ENCODE measurements around the gene ADIRF. TPM values are rescaled to one million over a fixed set of nuclear protein-coding genes. Genes with fewer than 3 reads are reported as not detected.
"Not testable (repeated sequence)": the region's sequence is repeated elsewhere in the genome, so short reads cannot be mapped to it uniquely, and the experiment has no call there.

Gene ADIRF
- total and polyA plus RNA-seq, 9 of the 15 experiments (the other 6 are each of a cell fraction or from before 2014, with no cell fraction given) = 0.08 TPM; not detected in 8

GRCh38 chr10:87000491-87000890 is 32.2 kb downstream of the ADIRF start:
- DNase-seq (ENCODE audit: extremely low read depth in 1 of 4, low spot score in 3 of 4) (no peak), FAIRE-seq (no peak), ATAC-seq (no peak)
- H3K79me2 ChIP-seq (ENCODE audit: control insufficient read depth, insufficient read depth, low read length) = no peaks in the 10 kb centered on the region
- POLR2A ChIA-PET = no interaction called here
- no peak overlapping the region for H3K4me2 ChIP-seq (ENCODE audit: insufficient read depth, low read length)
- H3K4me1 ChIP-seq (replicated peaks in 1 of 2; ENCODE audit: control insufficient read depth in 2 of 2, insufficient read depth in 2 of 2, low read length in 2 of 2) = no peaks in the 10 kb centered on the region; a peak in 1 of 5 replicates
- H3K27ac ChIP-seq (ENCODE audit: extremely low read depth, low read depth, low read length) = no peak overlapping the region
- no peaks in the 10 kb centered on the region for H3K27me3 ChIP-seq (ENCODE audit: control insufficient read depth in 2 of 2, insufficient read depth in 2 of 2, low read length in 2 of 2)
- H4K20me1 ChIP-seq (replicated peaks; ENCODE audit: control insufficient read depth, insufficient read depth, low read length) = no peaks in the 10 kb centered on the region
- H3K4me3 ChIP-seq = no peak overlapping the region
- CTCF ChIA-PET (ENCODE audit: low intra/inter-chr PET ratio) = interaction anchor here (0.6 kb wide), 1 partner anchor 62 kb away, joined by 4 read pairs; no protein-coding TSS in a partner anchor
- H3K9ac ChIP-seq (ENCODE audit: insufficient read depth in 1 of 2, low read depth in 2 of 2, low read length in 2 of 2) = no peak overlapping the region
- in situ Hi-C loops (cut with MboI) (no loop called here), intact Hi-C loops (cut with micrococcal nuclease) (no loop called here)
- no peak for TF ChIP-seq IRF2 (CRISPR knock-in tag; IDR thresholded peaks at IDR 0.05)
- TF ChIP-seq HMG20A (CRISPR knock-in tag; conservative IDR thresholded peaks at IDR 0.05) = no peak
- no peak for TF ChIP-seq MCM5 (IDR thresholded peaks at IDR 0.05; ENCODE audit: low read depth)
- no peak for TF ChIP-seq ZNF696 (CRISPR knock-in tag; conservative IDR thresholded peaks at IDR 0.05)
- no peak for TF ChIP-seq MYNN (IDR thresholded peaks at IDR 0.05)
- TF ChIP-seq MYNN (CRISPR knock-in tag; IDR thresholded peaks at IDR 0.05) = no peak
- no peak for TF ChIP-seq DMBX1 (CRISPR knock-in tag; IDR thresholded peaks at IDR 0.05; ENCODE audit: borderline replicate concordance)
- no peak for TF ChIP-seq ZNF134 (CRISPR knock-in tag; conservative IDR thresholded peaks at IDR 0.05)
- H3K36me3 ChIP-seq (ENCODE audit: control insufficient read depth, insufficient read depth, low read length) = no peaks in the 10 kb centered on the region
- H3K9me3 ChIP-seq (replicated peaks; ENCODE audit: control insufficient read depth, insufficient read depth, low read depth, low read length) = no peaks in the 10 kb centered on the region
- no peaks in the 10 kb centered on the region for H3K9me1 ChIP-seq (ENCODE audit: control insufficient read depth, insufficient read depth, low read length)
- no TSS peak for BruUV-seq (replicated peaks)
- 22% methylated on average over 3 of the region's 3 CpGs for WGBS (ENCODE audit: insufficient coverage, low coverage, missing lambda C conversion rate)
- H2AFZ ChIP-seq (ENCODE audit: low read depth, low read length) = no peak overlapping the region

GRCh38 chr10:87007124-87007523 is 38.8 kb downstream of the ADIRF start:
- H3K79me2 ChIP-seq (ENCODE audit: control insufficient read depth, insufficient read depth, low read length); DNase-seq (ENCODE audit: extremely low read depth in 1 of 4, low spot score in 3 of 4); BruUV-seq (replicated peaks); H3K27ac ChIP-seq (ENCODE audit: extremely low read depth, low read depth, low read length); H3K9me3 ChIP-seq (replicated peaks; ENCODE audit: control insufficient read depth, insufficient read depth, low read depth, low read length); FAIRE-seq; H3K4me1 ChIP-seq (replicated peaks in 1 of 2; ENCODE audit: control insufficient read depth in 2 of 2, insufficient read depth in 2 of 2, low read length in 2 of 2); H3K36me3 ChIP-seq (ENCODE audit: control insufficient read depth, insufficient read depth, low read length); H3K4me3 ChIP-seq; H3K27me3 ChIP-seq (ENCODE audit: control insufficient read depth in 2 of 2, insufficient read depth in 2 of 2, low read length in 2 of 2); POLR2A ChIA-PET; H3K9me1 ChIP-seq (ENCODE audit: control insufficient read depth, insufficient read depth, low read length); H3K9ac ChIP-seq (ENCODE audit: insufficient read depth in 1 of 2, low read depth in 2 of 2, low read length in 2 of 2); H2AFZ ChIP-seq (ENCODE audit: low read depth, low read length); intact Hi-C loops (cut with micrococcal nuclease); CTCF ChIA-PET (ENCODE audit: low intra/inter-chr PET ratio); in situ Hi-C loops (cut with MboI); H3K4me2 ChIP-seq (ENCODE audit: insufficient read depth, low read length); H4K20me1 ChIP-seq (replicated peaks; ENCODE audit: control insufficient read depth, insufficient read depth, low read length); ATAC-seq: not testable (repeated sequence)
- WGBS (ENCODE audit: insufficient coverage, low coverage, missing lambda C conversion rate) = no CpG with 5 or more reads among the region's 1 CpG

- POLR2A ChIA-PET; H3K9me1 ChIP-seq (ENCODE audit: control insufficient read depth, insufficient read depth, low read length); BruUV-seq (replicated peaks); H3K4me1 ChIP-seq (replicated peaks in 1 of 2; ENCODE audit: control insufficient read depth in 2 of 2, insufficient read depth in 2 of 2, low read length in 2 of 2); CTCF ChIA-PET (ENCODE audit: low intra/inter-chr PET ratio); H3K36me3 ChIP-seq (ENCODE audit: control insufficient read depth, insufficient read depth, low read length); H4K20me1 ChIP-seq (replicated peaks; ENCODE audit: control insufficient read depth, insufficient read depth, low read length); intact Hi-C loops (cut with micrococcal nuclease); FAIRE-seq; H3K27ac ChIP-seq (ENCODE audit: extremely low read depth, low read depth, low read length); H3K4me2 ChIP-seq (ENCODE audit: insufficient read depth, low read length); H3K4me3 ChIP-seq; H3K9ac ChIP-seq (ENCODE audit: insufficient read depth in 1 of 2, low read depth in 2 of 2, low read length in 2 of 2); in situ Hi-C loops (cut with MboI); H3K9me3 ChIP-seq (replicated peaks; ENCODE audit: control insufficient read depth, insufficient read depth, low read depth, low read length); ATAC-seq; DNase-seq (ENCODE audit: extremely low read depth in 1 of 4, low spot score in 3 of 4); H2AFZ ChIP-seq (ENCODE audit: low read depth, low read length); H3K27me3 ChIP-seq (ENCODE audit: control insufficient read depth in 2 of 2, insufficient read depth in 2 of 2, low read length in 2 of 2); H3K79me2 ChIP-seq (ENCODE audit: control insufficient read depth, insufficient read depth, low read length): not testable (repeated sequence)
- 75% methylated on average over 3 of the region's 6 CpGs for WGBS (ENCODE audit: insufficient coverage, low coverage, missing lambda C conversion rate)
These were observed 39.4 kb downstream of the ADIRF start for GRCh38 chr10:87007674-87008073.

All from K562 (cell line).